HG03442 (cell line): ENCODE results near the gene CCDC77.

Experiments
- ATAC-seq: cut with Tn5 transposase; IDR thresholded peaks from one replicate; pipeline ENCODE4 v1.9.1; 2021; ENCODE audit warnings: mild to moderate bottlenecking, moderate library complexity; ENCODE audit not compliant: unreplicated experiment

The CCDC77 gene

DNA sequence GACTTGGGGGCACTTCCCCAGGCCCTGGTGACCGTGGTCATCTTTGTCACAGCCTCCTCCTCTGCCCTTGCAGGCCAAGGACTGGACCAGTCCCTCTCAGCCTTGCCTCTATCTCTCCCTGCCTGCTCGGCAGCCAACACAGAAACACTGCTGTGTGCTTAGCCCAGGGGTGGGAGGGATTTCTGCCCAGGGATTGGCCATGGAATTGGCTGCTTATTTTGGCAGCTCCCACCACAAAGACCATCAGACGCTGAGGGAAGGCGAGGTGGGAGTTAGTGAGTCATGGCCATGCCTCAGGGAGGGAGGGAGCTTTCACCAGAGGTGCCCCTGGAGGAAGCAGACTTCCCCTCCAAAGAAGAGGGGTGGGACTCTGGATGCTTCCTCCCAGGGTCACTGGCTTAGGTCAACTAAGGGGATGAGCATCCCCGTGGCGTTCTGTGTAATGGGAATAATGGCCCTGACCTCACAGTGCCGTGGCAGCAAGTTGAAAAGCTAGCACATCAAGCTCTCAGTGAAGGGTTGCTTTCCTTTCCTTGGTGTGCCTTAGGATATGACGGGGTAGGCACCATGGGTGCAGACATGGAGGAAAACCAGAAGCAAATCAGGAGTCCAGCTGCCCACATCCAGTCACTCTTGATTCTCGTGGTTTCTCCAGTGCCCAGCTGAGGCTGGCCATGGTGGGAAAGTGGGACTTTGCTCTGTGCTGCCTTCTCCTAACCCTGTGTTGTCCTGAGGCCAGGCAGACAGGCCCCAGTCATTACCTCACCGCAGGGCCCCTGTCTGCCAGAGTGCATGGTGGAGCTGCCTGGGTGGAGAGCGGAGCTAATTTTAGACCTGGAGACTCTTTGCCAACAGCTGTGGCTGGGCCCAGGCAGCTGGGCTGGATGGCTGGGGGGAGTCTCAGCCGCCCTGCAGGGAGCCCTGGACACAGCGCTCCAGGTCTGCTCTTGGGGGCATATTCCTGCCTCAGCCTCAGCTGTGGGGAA lies 79.7 kb downstream of the CCDC77 start:
- no peak for ATAC-seq

DNA sequence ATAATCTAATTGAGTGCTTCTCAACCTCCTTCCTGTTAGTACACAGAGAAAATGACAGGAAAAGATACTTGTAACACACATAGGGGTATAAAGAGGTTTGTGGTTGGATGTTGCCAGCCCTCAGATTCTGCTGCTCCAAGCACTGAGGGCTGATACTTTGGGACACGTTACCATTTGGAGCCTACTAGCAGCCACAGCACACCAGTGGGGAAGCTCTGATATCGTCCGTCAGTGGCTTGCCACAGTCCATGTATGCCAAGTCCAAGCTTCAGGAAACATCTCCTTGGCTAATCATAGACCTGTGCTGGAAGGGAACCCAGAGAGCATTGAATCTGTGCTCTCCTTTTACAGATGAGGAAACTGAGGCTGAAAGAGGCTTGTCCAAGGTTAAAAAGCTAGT lies 80.6 kb downstream of the CCDC77 start:
- ATAC-seq, result no peak

DNA sequence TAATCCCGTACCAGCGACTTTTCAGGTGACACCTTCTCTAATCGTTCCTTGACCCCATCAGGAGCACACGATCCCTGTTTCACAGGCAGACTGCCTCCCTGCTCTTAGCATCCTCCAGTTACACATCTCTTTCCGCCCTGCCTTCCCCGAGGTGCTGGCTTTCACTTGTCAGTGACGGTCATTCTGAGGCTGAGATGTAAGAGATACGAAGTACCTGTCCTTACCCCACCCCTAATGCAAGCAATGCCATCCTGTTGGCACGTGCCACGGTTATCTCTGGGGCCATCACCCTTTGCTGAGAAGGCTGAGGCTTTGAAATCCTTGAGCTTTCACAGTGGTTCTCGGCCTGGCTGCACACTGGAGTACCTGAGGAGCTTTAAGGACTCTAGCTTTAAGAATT lies 82.7 kb downstream of the CCDC77 start:
- no peak for ATAC-seq

DNA sequence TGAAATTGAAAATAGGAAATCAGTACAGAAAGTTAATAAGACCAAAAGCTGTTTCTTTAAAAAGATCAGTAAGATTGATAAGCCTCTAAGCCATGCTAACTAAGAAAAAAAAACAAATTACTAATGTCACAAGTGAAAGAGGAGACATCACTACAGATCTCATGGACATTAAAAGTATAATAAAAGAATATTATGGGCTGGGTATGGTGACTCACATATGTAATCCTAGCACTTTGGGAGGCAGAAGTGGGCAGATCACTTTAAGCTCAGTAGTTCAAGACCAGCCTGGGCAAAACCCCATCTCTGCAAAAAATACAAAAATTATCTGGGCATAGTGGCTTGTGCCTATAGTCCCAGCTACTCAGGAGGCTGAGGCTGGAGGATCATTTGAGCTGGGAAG lies 88.8 kb downstream of the CCDC77 start:
- ATAC-seq, result no peak
